ENCODE measurements around the gene POTEB2.
"Not testable (repeated sequence)": the region's sequence is repeated elsewhere in the genome, so short reads cannot be mapped to it uniquely, and the experiment has no call there.

The POTEB2 gene

GRCh38 chr15:20866214-20866613, at the start of gene POTEB2:
Gene POTEB2 (minus strand): TSS chr15:20866314. CDS start chr15:20866281, 33 bp downstream.
- DNase-seq: not testable (repeated sequence)

- DNase-seq: not testable (repeated sequence)
Observed at GRCh38 chr15:20879916-20880315, 13.8 kb upstream of the POTEB2 start.

DNA sequence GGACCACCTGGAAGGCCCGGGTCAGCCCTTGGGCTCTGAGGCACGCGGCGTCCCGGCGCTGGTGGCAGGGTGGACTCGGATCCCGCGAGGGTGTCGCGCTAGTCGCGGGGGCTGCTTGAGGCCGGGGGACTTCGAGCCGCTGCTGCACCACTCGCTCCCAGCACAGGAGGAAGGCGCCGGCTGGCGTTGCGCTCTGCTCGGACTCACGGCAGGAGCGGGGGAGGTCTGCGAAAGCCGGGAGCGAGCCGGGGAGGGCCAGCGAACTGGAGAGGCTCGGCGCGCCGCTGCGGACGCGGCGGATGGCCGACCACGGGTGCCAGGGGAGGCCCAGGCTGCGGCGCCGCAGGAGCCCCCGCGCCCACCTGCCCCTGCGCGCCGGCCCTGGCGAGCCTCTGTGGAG, 12.3 kb upstream of the POTEB2 start:
- not testable (repeated sequence) for DNase-seq

GRCh38 chr15:20877819-20878218, 11.7 kb upstream of the POTEB2 start:
- DNase-seq: not testable (repeated sequence)
